H1 (cell line): ENCODE data around the gene GPT2. TPM values are rescaled to one million over a fixed set of nuclear protein-coding genes. Genes with fewer than 3 reads are reported as not detected.
"Not testable (repeated sequence)": the region's sequence is repeated elsewhere in the genome, so short reads cannot be mapped to it uniquely, and the experiment has no call there.

Experiments
- CTCF ChIA-PET: fragments of 300-600 bp; sonication (Branson Sonifier 250); formaldehyde crosslinking; loops from one replicate; lab custom pipeline; 2021; ENCODE audit not compliant: partially characterized antibody; lab: Charles Lee
- POLR2A ChIA-PET: fragments of 300-600 bp; sonication (Branson Sonifier 250); formaldehyde crosslinking; loops from one replicate; lab custom pipeline; 2021; ENCODE audit warnings: inconsistent platforms; ENCODE audit not compliant: partially characterized antibody; lab: Charles Lee
- DNase-seq, 2 experiments: peaks; one replicate each; pipeline versions ENCODE4 v3.0.0 to v3.0.0-alpha.2; 2010 to 2022; ENCODE audit warnings: low spot score in 2 of 2, low read depth in 1 of 2, mixed read lengths in 1 of 2
- FAIRE-seq: peaks from 2 replicates; lab custom pipeline; 2011; peaks lifted over from hg19 to GRCh38; lab: Jason Lieb, UNC
- H2AFZ ChIP-seq: 2 replicates; pipeline ENCODE4 v1.8.1; 2012; ENCODE audit warnings: low read length, inconsistent platforms
- H2AK5ac ChIP-seq: 2 replicates; pipeline ENCODE4 v1.6.1; 2013; ENCODE audit warnings: low read depth, low read length
- H2BK120ac ChIP-seq: replicated peaks from 2 replicates; pipeline ENCODE3; 2013; ENCODE audit warnings: low read depth, low read length, inconsistent platforms
- H2BK12ac ChIP-seq: 2 replicates; pipeline ENCODE4 v1.6.1; 2013; ENCODE audit warnings: low read depth, low read length
- H2BK15ac ChIP-seq: 2 replicates; pipeline ENCODE4 v1.6.1; 2013; ENCODE audit warnings: low read length
- H2BK20ac ChIP-seq: 2 replicates; pipeline ENCODE4 v1.6.1; 2013; ENCODE audit warnings: low read length
- H2BK5ac ChIP-seq: 2 replicates; pipeline ENCODE4 v1.6.1; 2013; ENCODE audit warnings: low read depth, low read length
- H3K14ac ChIP-seq: 2 replicates; pipeline ENCODE4 v1.6.1; 2013; ENCODE audit warnings: inconsistent platforms; ENCODE audit not compliant: insufficient read length
- H3K18ac ChIP-seq: 2 replicates; pipeline ENCODE4 v1.6.1; 2013; ENCODE audit warnings: low read length; ENCODE audit errors: extremely low read depth
- H3K23ac ChIP-seq: 2 replicates; pipeline ENCODE4 v1.6.1; 2013; ENCODE audit warnings: inconsistent platforms; ENCODE audit not compliant: insufficient read length
- H3K23me2 ChIP-seq: 2 replicates; pipeline ENCODE4 v1.6.1; 2013; ENCODE audit warnings: low read depth, low read length
- H3K27ac ChIP-seq: 2 replicates; pipeline ENCODE4 v1.6.1; 2011; ENCODE audit warnings: low read depth, low read length, inconsistent platforms
- H3K27me3 ChIP-seq, 4 experiments: replicated peaks in 1 of 4; 1 replicate in 1 of 4; 2 replicates in 3 of 4; pipeline versions ENCODE4 v1.6.1 to v1.8.1; 2011 to 2013; ENCODE audit warnings: low read length in 3 of 4, mild to moderate bottlenecking in 3 of 4, inconsistent platforms in 2 of 4, mixed read lengths in 2 of 4, moderate library complexity in 1 of 4; ENCODE audit not compliant: control insufficient read depth in 3 of 4, insufficient read depth in 3 of 4; ENCODE audit errors: extremely low read depth in 1 of 4
- H3K36me3 ChIP-seq, 4 experiments: 2 replicates each; pipeline versions ENCODE4 v1.6.1 to v1.8.1; 2011 to 2013; ENCODE audit warnings: mild to moderate bottlenecking in 4 of 4, low read length in 3 of 4, moderate library complexity in 2 of 4, control low read depth in 1 of 4, inconsistent platforms in 1 of 4; ENCODE audit not compliant: insufficient read depth in 4 of 4, control insufficient read depth in 2 of 4
- H3K4ac ChIP-seq: replicated peaks from 2 replicates; pipeline ENCODE3; 2013; ENCODE audit warnings: low read length, low read depth, mixed read lengths, inconsistent platforms; ENCODE audit not compliant: insufficient read length
- H3K4me1 ChIP-seq, 4 experiments: replicated peaks in 1 of 4; 1 replicate in 1 of 4; 2 replicates in 3 of 4; pipeline versions ENCODE4 v1.6.1 to v1.8.1; 2011 to 2013; ENCODE audit warnings: low read length in 3 of 4, inconsistent platforms in 2 of 4, mixed read lengths in 1 of 4; ENCODE audit not compliant: insufficient read depth in 4 of 4, control insufficient read depth in 3 of 4
- H3K4me2 ChIP-seq, 2 experiments: 2 replicates each; pipeline versions ENCODE4 v1.6.1 to v1.8.1; 2011 to 2013; ENCODE audit warnings: low read depth in 2 of 2, low read length in 2 of 2, control low read depth in 1 of 2, inconsistent platforms in 1 of 2, mild to moderate bottlenecking in 1 of 2; ENCODE audit not compliant: insufficient read depth in 1 of 2
- H3K4me3 ChIP-seq, 4 experiments: fragments of 200-600, 300-600 bp in 1 of 4; sonication (generic), shearing (Covaris generic), sonication (Bioruptor Twin) in 1 of 4; 2 replicates each; pipeline versions ENCODE4 v1.5.1 to v1.8.1; 2011 to 2016; ENCODE audit warnings: low read length in 4 of 4, low read depth in 3 of 4, control low read depth in 2 of 4, inconsistent platforms in 2 of 4, mild to moderate bottlenecking in 2 of 4, mixed read lengths in 1 of 4, moderate library complexity in 1 of 4; ENCODE audit not compliant: insufficient read depth in 2 of 4; ENCODE audit errors: extremely low read depth in 1 of 4
- H3K56ac ChIP-seq: replicated peaks from 2 replicates; pipeline ENCODE3; 2013; ENCODE audit warnings: low read depth, mild to moderate bottlenecking, mixed read lengths, low read length, inconsistent platforms; ENCODE audit not compliant: insufficient read length
- H3K79me1 ChIP-seq: 2 replicates; pipeline ENCODE4 v1.6.1; 2013; ENCODE audit warnings: low read depth, low read length, control low read depth
- H3K79me2 ChIP-seq, 2 experiments: 2 replicates each; pipeline versions ENCODE4 v1.6.1 to v1.8.1; 2012 to 2013; ENCODE audit warnings: low read length in 2 of 2, mild to moderate bottlenecking in 2 of 2, inconsistent platforms in 1 of 2; ENCODE audit not compliant: insufficient read depth in 2 of 2, control insufficient read depth in 1 of 2
- H3K9ac ChIP-seq, 4 experiments: replicated peaks in 1 of 4; 1 replicate in 1 of 4; 2 replicates in 3 of 4; pipeline versions ENCODE4 v1.6.1 to v1.8.1; 2011 to 2013; ENCODE audit warnings: low read depth in 3 of 4, low read length in 3 of 4, control low read depth in 2 of 4, mild to moderate bottlenecking in 2 of 4, moderate library complexity in 2 of 4, inconsistent platforms in 1 of 4; ENCODE audit errors: extremely low read depth in 1 of 4
- H3K9me3 ChIP-seq, 2 experiments: 2 replicates each; pipeline versions ENCODE4 v1.6.1 to v1.8.1; 2012 to 2013; ENCODE audit warnings: mild to moderate bottlenecking in 2 of 2, moderate library complexity in 2 of 2, control low read depth in 1 of 2, inconsistent platforms in 1 of 2, low read depth in 1 of 2, low read length in 1 of 2, mixed read lengths in 1 of 2; ENCODE audit not compliant: insufficient read depth in 2 of 2
- H4K20me1 ChIP-seq, 2 experiments: replicated peaks in 1 of 2; 2 replicates each; pipeline versions ENCODE3 to v1.8.1; 2011 to 2013; ENCODE audit warnings: inconsistent platforms in 2 of 2, low read length in 2 of 2, mild to moderate bottlenecking in 1 of 2; ENCODE audit not compliant: insufficient read depth in 2 of 2, control insufficient read depth in 1 of 2
- H4K5ac ChIP-seq: 2 replicates; pipeline ENCODE4 v1.6.1; 2013; ENCODE audit warnings: low read length, low read depth, mixed read lengths, inconsistent platforms; ENCODE audit not compliant: insufficient read length
- H4K8ac ChIP-seq: 2 replicates; pipeline ENCODE4 v1.8.0; 2013; ENCODE audit warnings: mild to moderate bottlenecking, moderate library complexity, low read length, inconsistent platforms; ENCODE audit not compliant: insufficient read depth; ENCODE audit errors: extremely low read depth
- H4K91ac ChIP-seq: replicated peaks from 2 replicates; pipeline ENCODE3; 2013; ENCODE audit warnings: low read length, mixed read lengths, inconsistent platforms; ENCODE audit not compliant: insufficient read length
- WGBS, 2 experiments: shearing (Covaris generic) in 1 of 2; methylation state at CpG; one replicate each; pipeline versions ENCODE4 v1.1.6 to v1.1.7; 2013 to 2015; ENCODE audit warnings: low lambda C conversion rate in 2 of 2, mixed read lengths in 2 of 2, inconsistent platforms in 1 of 2, low coverage in 1 of 2, missing lambda C conversion rate in 1 of 2; ENCODE audit not compliant: insufficient replicate concordance in 2 of 2, insufficient coverage in 1 of 2, insufficient read length in 1 of 2; ENCODE audit errors: extremely low coverage in 1 of 2, missing lambda C conversion rate in 1 of 2; 5-methylcytosine and 5-hydroxymethylcytosine counted together
- polyA plus RNA-seq, 7 experiments: library from polyadenylated mRNA; depleted of rRNA in 3 of 7; stranded (reverse) in 5 of 7; unstranded in 2 of 7; fragments of >200 nt in 5 of 7; fragments of 200-250 nt in 2 of 7; gene quantifications; 1 replicate in 5 of 7; 2 replicates in 1 of 7; 4 replicates in 1 of 7; pipeline versions ENCODE4 v1.2.1 to v1.2.3, GENCODE V29; 2011 to 2013; ENCODE audit warnings: missing spikeins in 2 of 7, mixed read lengths in 2 of 7
- total RNA-seq: library from RNA; stranded (reverse); fragmentation: NEBNext Ultra II Directional; extraction: Animal tissue kit (Norgen Biotek cat#: 25700); gene quantifications from 2 replicates; pipeline ENCODE4 v1.2.1, GENCODE V29; 2021

The GPT2 gene
- total and polyA plus RNA-seq, 2 of the 8 experiments (the other 6 are each of a cell fraction or from before 2014, with no cell fraction given), result 71.6 to 94.1 TPM

DNA sequence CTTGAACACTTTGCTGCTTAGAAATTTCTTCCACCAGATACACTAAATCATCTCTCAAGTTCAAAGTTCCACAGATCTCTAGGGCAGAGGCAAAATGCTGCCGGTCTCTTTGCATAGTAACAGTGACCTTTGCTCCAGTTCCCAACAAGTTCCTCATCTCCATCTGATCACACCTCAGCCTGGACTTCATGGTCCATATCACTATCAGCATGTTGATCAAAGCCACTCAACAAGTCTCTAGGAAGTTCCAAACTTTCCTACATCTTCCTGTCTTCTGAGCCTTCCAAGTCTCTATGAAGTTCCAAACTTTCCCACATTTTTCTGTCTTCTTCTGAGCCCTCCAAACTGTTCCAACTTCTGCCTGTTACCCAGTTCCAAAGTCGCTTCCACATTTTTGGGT lies 15.3 kb upstream of the GPT2 start:
- H3K23me2 ChIP-seq, H2AFZ ChIP-seq, H3K27ac ChIP-seq, H3K36me3 ChIP-seq, H3K79me2 ChIP-seq, H4K20me1 ChIP-seq, H2BK15ac ChIP-seq, H3K9me3 ChIP-seq, H3K4ac ChIP-seq, H3K18ac ChIP-seq, H3K4me2 ChIP-seq, H3K9ac ChIP-seq, H3K14ac ChIP-seq, H3K4me3 ChIP-seq, H2BK12ac ChIP-seq, H3K56ac ChIP-seq, H2BK5ac ChIP-seq, DNase-seq, H3K79me1 ChIP-seq, H2BK120ac ChIP-seq, H3K4me1 ChIP-seq, FAIRE-seq, H4K8ac ChIP-seq, H2BK20ac ChIP-seq, H3K27me3 ChIP-seq, H4K91ac ChIP-seq, H3K23ac ChIP-seq, H4K5ac ChIP-seq, H2AK5ac ChIP-seq: not testable (repeated sequence)
- ChIA-PET CTCF (interaction anchor here (1.6 to 2.4 kb wide), 2 partner anchors 12 to 15 kb away, joined by 6 to 10 read pairs; no protein-coding TSS in a partner anchor), POLR2A (interaction anchor here (13.3 kb wide), 1 partner anchor 16 kb away, joined by 150 read pairs; the partner anchor contains the start of gene GPT2)
- WGBS, 2 experiments, result 100% methylated on average over 2 of the region's 2 CpGs; no CpG with 5 or more reads in 1 of the 2 experiments
